IMR-90 (cell line): ENCODE measurements around the gene UNC5B. TPM values are rescaled to one million over a fixed set of nuclear protein-coding genes. Genes with fewer than 3 reads are reported as not detected.

Experiments used
- BHLHE40 ChIP-seq: fragments of 150-350 bp; IDR thresholded peaks from 2 replicates; pipeline ENCODE4 v1.6.1; 2016; ENCODE audit warnings: mild to moderate bottlenecking, low read depth, low read length
- MXI1 ChIP-seq: IDR thresholded peaks from 2 replicates; pipeline ENCODE4 v1.6.1; 2012; ENCODE audit warnings: low read depth, mild to moderate bottlenecking, low read length, moderate library complexity, borderline replicate concordance
- POLR2A ChIP-seq: IDR thresholded peaks from 2 replicates; pipeline ENCODE4 v1.6.1; 2012; ENCODE audit warnings: mild to moderate bottlenecking, low read depth, low read length
- RAD21 ChIP-seq: IDR thresholded peaks from 2 replicates; pipeline ENCODE4 v1.6.1; 2012; ENCODE audit warnings: low read length, improper control_type of control experiment
- USF2 ChIP-seq: fragments of 150-350 bp; IDR thresholded peaks from 2 replicates; pipeline ENCODE4 v1.6.1; 2017; ENCODE audit warnings: mild to moderate bottlenecking, antibody characterized with exemption, low read length, low read depth
- polyA plus RNA-seq, 3 experiments: library from polyadenylated mRNA; depleted of rRNA; stranded (reverse); fragments of >200 nt; gene quantifications; 2 replicates each; pipeline ENCODE4 v1.2.3, GENCODE V29; 2012; ENCODE audit warnings: low replicate concordance in 1 of 3
- total RNA-seq: library from RNA; depleted of rRNA; stranded (reverse); fragments of >200 nt; gene quantifications from 2 replicates; pipeline ENCODE4 v1.2.3, GENCODE V29; 2012
- TF ChIP-seq, protein P1 (sequence below): fragments of 150-350 bp; IDR thresholded peaks from 2 replicates; pipeline ENCODE4 v1.6.1; 2016; ENCODE audit warnings: low read depth, mild to moderate bottlenecking, low read length, moderate library complexity, borderline replicate concordance

UNC5B gene
- total and polyA plus RNA-seq, 2 of the 4 experiments (the other 2 are of a cell fraction), result 1.6 to 4.2 TPM

DNA sequence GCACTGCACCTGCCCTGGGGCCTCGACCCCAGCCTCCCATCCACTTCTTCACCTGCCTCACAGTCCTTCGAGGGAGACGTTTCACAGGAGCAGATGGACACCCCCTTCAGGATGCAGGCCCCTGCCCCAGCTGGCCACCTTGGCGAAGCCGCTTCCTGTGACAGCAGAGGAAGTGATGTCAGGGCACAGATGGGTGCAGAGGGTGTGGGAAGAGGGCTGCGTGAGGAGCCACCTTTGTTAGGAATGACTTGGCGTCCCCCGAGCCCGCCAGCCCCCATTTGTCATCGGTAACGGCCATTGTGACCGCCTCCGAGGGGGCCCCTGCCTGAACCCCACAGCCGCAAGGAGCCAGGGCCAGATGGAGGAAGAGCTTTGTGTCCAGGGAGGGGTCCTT lies 59.3 kb downstream of the UNC5B start (continued):
- TF ChIP-seq, protein P1, sequence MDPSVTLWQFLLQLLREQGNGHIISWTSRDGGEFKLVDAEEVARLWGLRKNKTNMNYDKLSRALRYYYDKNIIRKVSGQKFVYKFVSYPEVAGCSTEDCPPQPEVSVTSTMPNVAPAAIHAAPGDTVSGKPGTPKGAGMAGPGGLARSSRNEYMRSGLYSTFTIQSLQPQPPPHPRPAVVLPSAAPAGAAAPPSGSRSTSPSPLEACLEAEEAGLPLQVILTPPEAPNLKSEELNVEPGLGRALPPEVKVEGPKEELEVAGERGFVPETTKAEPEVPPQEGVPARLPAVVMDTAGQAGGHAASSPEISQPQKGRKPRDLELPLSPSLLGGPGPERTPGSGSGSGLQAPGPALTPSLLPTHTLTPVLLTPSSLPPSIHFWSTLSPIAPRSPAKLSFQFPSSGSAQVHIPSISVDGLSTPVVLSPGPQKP, result no peak
- no peak for TF ChIP-seq POLR2A
- TF ChIP-seq MXI1, result no peak
- TF ChIP-seq USF2, result no peak
- TF ChIP-seq BHLHE40, result no peak
- no peak for TF ChIP-seq RAD21
